PC-9 (cell line): ENCODE data around the gene ZMYND19.

Source experiments
- EZH2 ChIP-seq: fragments of 200-600 bp; sonication (generic); IDR thresholded peaks from 2 replicates; pipeline ENCODE4 v1.8.0; 2017; ENCODE audit warnings: antibody characterized with exemption, low read depth
- TF ChIP-seq, protein P1 (sequence below): fragments of 200-600 bp; sonication (generic); conservative IDR thresholded peaks from 2 replicates; pipeline ENCODE4 v1.6.1; 2017; ENCODE audit warnings: mixed run types, antibody characterized with exemption, mild to moderate bottlenecking, moderate library complexity

DNA sequence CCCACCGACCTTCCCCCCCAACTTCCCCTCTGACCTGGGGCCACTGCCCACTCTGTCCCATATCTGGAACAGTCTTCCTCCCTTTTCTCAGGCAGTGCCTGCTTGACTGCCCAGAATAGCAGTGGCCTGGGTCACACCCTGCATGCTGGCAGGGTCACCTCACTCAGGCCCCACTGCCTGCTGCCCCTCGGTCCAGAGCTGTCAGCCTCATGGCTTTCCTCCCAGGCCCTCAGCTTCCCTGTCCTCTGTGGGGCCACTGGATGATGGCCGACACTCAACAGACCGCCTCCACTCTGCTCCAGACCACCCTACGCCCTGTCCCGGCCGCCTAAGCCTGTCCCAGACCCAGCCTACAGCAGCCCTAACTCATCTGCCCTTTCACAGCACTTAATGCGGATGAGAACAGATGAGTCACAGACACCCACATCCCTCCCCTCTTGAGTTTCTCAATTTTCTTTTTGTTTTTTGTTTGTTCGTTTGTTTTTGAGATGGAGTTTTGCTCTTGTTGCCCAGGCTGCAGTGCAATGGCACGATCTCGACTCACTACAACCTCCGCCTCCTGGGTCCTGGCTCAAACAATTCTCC is 46.0 kb downstream of the ZMYND19 start:
- TF ChIP-seq, protein P1, sequence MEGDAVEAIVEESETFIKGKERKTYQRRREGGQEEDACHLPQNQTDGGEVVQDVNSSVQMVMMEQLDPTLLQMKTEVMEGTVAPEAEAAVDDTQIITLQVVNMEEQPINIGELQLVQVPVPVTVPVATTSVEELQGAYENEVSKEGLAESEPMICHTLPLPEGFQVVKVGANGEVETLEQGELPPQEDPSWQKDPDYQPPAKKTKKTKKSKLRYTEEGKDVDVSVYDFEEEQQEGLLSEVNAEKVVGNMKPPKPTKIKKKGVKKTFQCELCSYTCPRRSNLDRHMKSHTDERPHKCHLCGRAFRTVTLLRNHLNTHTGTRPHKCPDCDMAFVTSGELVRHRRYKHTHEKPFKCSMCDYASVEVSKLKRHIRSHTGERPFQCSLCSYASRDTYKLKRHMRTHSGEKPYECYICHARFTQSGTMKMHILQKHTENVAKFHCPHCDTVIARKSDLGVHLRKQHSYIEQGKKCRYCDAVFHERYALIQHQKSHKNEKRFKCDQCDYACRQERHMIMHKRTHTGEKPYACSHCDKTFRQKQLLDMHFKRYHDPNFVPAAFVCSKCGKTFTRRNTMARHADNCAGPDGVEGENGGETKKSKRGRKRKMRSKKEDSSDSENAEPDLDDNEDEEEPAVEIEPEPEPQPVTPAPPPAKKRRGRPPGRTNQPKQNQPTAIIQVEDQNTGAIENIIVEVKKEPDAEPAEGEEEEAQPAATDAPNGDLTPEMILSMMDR = no peak
- no peak for TF ChIP-seq EZH2
